H1 (cell line): ENCODE measurements around the gene HES5. TPM values are rescaled to one million over a fixed set of nuclear protein-coding genes. Genes with fewer than 3 reads are reported as not detected.

Source experiments
- CTCF ChIA-PET: fragments of 300-600 bp; sonication (Branson Sonifier 250); formaldehyde crosslinking; loops from one replicate; lab custom pipeline; 2021; ENCODE audit not compliant: partially characterized antibody; lab: Charles Lee
- POLR2A ChIA-PET: fragments of 300-600 bp; sonication (Branson Sonifier 250); formaldehyde crosslinking; loops from one replicate; lab custom pipeline; 2021; ENCODE audit warnings: inconsistent platforms; ENCODE audit not compliant: partially characterized antibody; lab: Charles Lee
- DNase-seq, 2 experiments: peaks; one replicate each; pipeline versions ENCODE4 v3.0.0 to v3.0.0-alpha.2; 2010 to 2022; ENCODE audit warnings: low spot score in 2 of 2, low read depth in 1 of 2, mixed read lengths in 1 of 2
- FAIRE-seq: peaks from 2 replicates; lab custom pipeline; 2011; peaks lifted over from hg19 to GRCh38; lab: Jason Lieb, UNC
- H2AFZ ChIP-seq: 2 replicates; pipeline ENCODE4 v1.8.1; 2012; ENCODE audit warnings: low read length, inconsistent platforms
- H2AK5ac ChIP-seq: 2 replicates; pipeline ENCODE4 v1.6.1; 2013; ENCODE audit warnings: low read depth, low read length
- H2BK120ac ChIP-seq: replicated peaks from 2 replicates; pipeline ENCODE3; 2013; ENCODE audit warnings: low read depth, low read length, inconsistent platforms
- H2BK12ac ChIP-seq: 2 replicates; pipeline ENCODE4 v1.6.1; 2013; ENCODE audit warnings: low read depth, low read length
- H2BK15ac ChIP-seq: 2 replicates; pipeline ENCODE4 v1.6.1; 2013; ENCODE audit warnings: low read length
- H2BK20ac ChIP-seq: 2 replicates; pipeline ENCODE4 v1.6.1; 2013; ENCODE audit warnings: low read length
- H2BK5ac ChIP-seq: 2 replicates; pipeline ENCODE4 v1.6.1; 2013; ENCODE audit warnings: low read depth, low read length
- H3K14ac ChIP-seq: 2 replicates; pipeline ENCODE4 v1.6.1; 2013; ENCODE audit warnings: inconsistent platforms; ENCODE audit not compliant: insufficient read length
- H3K18ac ChIP-seq: 2 replicates; pipeline ENCODE4 v1.6.1; 2013; ENCODE audit warnings: low read length; ENCODE audit errors: extremely low read depth
- H3K23ac ChIP-seq: 2 replicates; pipeline ENCODE4 v1.6.1; 2013; ENCODE audit warnings: inconsistent platforms; ENCODE audit not compliant: insufficient read length
- H3K23me2 ChIP-seq: 2 replicates; pipeline ENCODE4 v1.6.1; 2013; ENCODE audit warnings: low read depth, low read length
- H3K27ac ChIP-seq: 2 replicates; pipeline ENCODE4 v1.6.1; 2011; ENCODE audit warnings: low read depth, low read length, inconsistent platforms
- H3K27me3 ChIP-seq, 4 experiments: replicated peaks in 1 of 4; 1 replicate in 1 of 4; 2 replicates in 3 of 4; pipeline versions ENCODE4 v1.6.1 to v1.8.1; 2011 to 2013; ENCODE audit warnings: low read length in 3 of 4, mild to moderate bottlenecking in 3 of 4, inconsistent platforms in 2 of 4, mixed read lengths in 2 of 4, moderate library complexity in 1 of 4; ENCODE audit not compliant: control insufficient read depth in 3 of 4, insufficient read depth in 3 of 4; ENCODE audit errors: extremely low read depth in 1 of 4
- H3K36me3 ChIP-seq, 4 experiments: 2 replicates each; pipeline versions ENCODE4 v1.6.1 to v1.8.1; 2011 to 2013; ENCODE audit warnings: mild to moderate bottlenecking in 4 of 4, low read length in 3 of 4, moderate library complexity in 2 of 4, control low read depth in 1 of 4, inconsistent platforms in 1 of 4; ENCODE audit not compliant: insufficient read depth in 4 of 4, control insufficient read depth in 2 of 4
- H3K4ac ChIP-seq: replicated peaks from 2 replicates; pipeline ENCODE3; 2013; ENCODE audit warnings: low read length, low read depth, mixed read lengths, inconsistent platforms; ENCODE audit not compliant: insufficient read length
- H3K4me1 ChIP-seq, 4 experiments: replicated peaks in 1 of 4; 1 replicate in 1 of 4; 2 replicates in 3 of 4; pipeline versions ENCODE4 v1.6.1 to v1.8.1; 2011 to 2013; ENCODE audit warnings: low read length in 3 of 4, inconsistent platforms in 2 of 4, mixed read lengths in 1 of 4; ENCODE audit not compliant: insufficient read depth in 4 of 4, control insufficient read depth in 3 of 4
- H3K4me2 ChIP-seq, 2 experiments: 2 replicates each; pipeline versions ENCODE4 v1.6.1 to v1.8.1; 2011 to 2013; ENCODE audit warnings: low read depth in 2 of 2, low read length in 2 of 2, control low read depth in 1 of 2, inconsistent platforms in 1 of 2, mild to moderate bottlenecking in 1 of 2; ENCODE audit not compliant: insufficient read depth in 1 of 2
- H3K4me3 ChIP-seq, 4 experiments: fragments of 200-600, 300-600 bp in 1 of 4; sonication (generic), shearing (Covaris generic), sonication (Bioruptor Twin) in 1 of 4; 2 replicates each; pipeline versions ENCODE4 v1.5.1 to v1.8.1; 2011 to 2016; ENCODE audit warnings: low read length in 4 of 4, low read depth in 3 of 4, control low read depth in 2 of 4, inconsistent platforms in 2 of 4, mild to moderate bottlenecking in 2 of 4, mixed read lengths in 1 of 4, moderate library complexity in 1 of 4; ENCODE audit not compliant: insufficient read depth in 2 of 4; ENCODE audit errors: extremely low read depth in 1 of 4
- H3K56ac ChIP-seq: replicated peaks from 2 replicates; pipeline ENCODE3; 2013; ENCODE audit warnings: low read depth, mild to moderate bottlenecking, mixed read lengths, low read length, inconsistent platforms; ENCODE audit not compliant: insufficient read length
- H3K79me1 ChIP-seq: 2 replicates; pipeline ENCODE4 v1.6.1; 2013; ENCODE audit warnings: low read depth, low read length, control low read depth
- H3K79me2 ChIP-seq, 2 experiments: 2 replicates each; pipeline versions ENCODE4 v1.6.1 to v1.8.1; 2012 to 2013; ENCODE audit warnings: low read length in 2 of 2, mild to moderate bottlenecking in 2 of 2, inconsistent platforms in 1 of 2; ENCODE audit not compliant: insufficient read depth in 2 of 2, control insufficient read depth in 1 of 2
- H3K9ac ChIP-seq, 4 experiments: replicated peaks in 1 of 4; 1 replicate in 1 of 4; 2 replicates in 3 of 4; pipeline versions ENCODE4 v1.6.1 to v1.8.1; 2011 to 2013; ENCODE audit warnings: low read depth in 3 of 4, low read length in 3 of 4, control low read depth in 2 of 4, mild to moderate bottlenecking in 2 of 4, moderate library complexity in 2 of 4, inconsistent platforms in 1 of 4; ENCODE audit errors: extremely low read depth in 1 of 4
- H3K9me3 ChIP-seq, 2 experiments: 2 replicates each; pipeline versions ENCODE4 v1.6.1 to v1.8.1; 2012 to 2013; ENCODE audit warnings: mild to moderate bottlenecking in 2 of 2, moderate library complexity in 2 of 2, control low read depth in 1 of 2, inconsistent platforms in 1 of 2, low read depth in 1 of 2, low read length in 1 of 2, mixed read lengths in 1 of 2; ENCODE audit not compliant: insufficient read depth in 2 of 2
- H4K20me1 ChIP-seq, 2 experiments: replicated peaks in 1 of 2; 2 replicates each; pipeline versions ENCODE3 to v1.8.1; 2011 to 2013; ENCODE audit warnings: inconsistent platforms in 2 of 2, low read length in 2 of 2, mild to moderate bottlenecking in 1 of 2; ENCODE audit not compliant: insufficient read depth in 2 of 2, control insufficient read depth in 1 of 2
- H4K5ac ChIP-seq: 2 replicates; pipeline ENCODE4 v1.6.1; 2013; ENCODE audit warnings: low read length, low read depth, mixed read lengths, inconsistent platforms; ENCODE audit not compliant: insufficient read length
- H4K8ac ChIP-seq: 2 replicates; pipeline ENCODE4 v1.8.0; 2013; ENCODE audit warnings: mild to moderate bottlenecking, moderate library complexity, low read length, inconsistent platforms; ENCODE audit not compliant: insufficient read depth; ENCODE audit errors: extremely low read depth
- H4K91ac ChIP-seq: replicated peaks from 2 replicates; pipeline ENCODE3; 2013; ENCODE audit warnings: low read length, mixed read lengths, inconsistent platforms; ENCODE audit not compliant: insufficient read length
- ASH2L ChIP-seq: fragments of 200-600, 300-600 bp; sonication (generic); IDR thresholded peaks from one replicate; pipeline ENCODE4 v1.7.1; 2017; ENCODE audit warnings: low read length
- ATF3 ChIP-seq: IDR thresholded peaks from 2 replicates; pipeline ENCODE4 v1.6.1; 2011; ENCODE audit warnings: low read depth, mild to moderate bottlenecking, low read length; ENCODE audit not compliant: insufficient read depth
- BCL11A ChIP-seq, 2 experiments: IDR thresholded peaks; one replicate each; pipeline ENCODE4 v1.6.1; 2011; ENCODE audit warnings: low read depth in 2 of 2, low read length in 2 of 2, mild to moderate bottlenecking in 2 of 2
- CTBP2 ChIP-seq: IDR thresholded peaks from 2 replicates; pipeline ENCODE4 v1.7.0; 2011; ENCODE audit warnings: borderline replicate concordance, mild to moderate bottlenecking, moderate library complexity, mixed read lengths, low read length; ENCODE audit not compliant: insufficient read depth, insufficient read length
- EZH2 ChIP-seq: fragments of 200-600 bp; sonication (generic); IDR thresholded peaks from 2 replicates; pipeline ENCODE4 v1.7.1; 2012; ENCODE audit warnings: low read depth, mild to moderate bottlenecking, moderate library complexity, low read length, inconsistent platforms; ENCODE audit not compliant: severe bottlenecking
- KDM1A ChIP-seq: fragments of 200-600, 300-600 bp; sonication (generic); IDR thresholded peaks from 2 replicates; pipeline ENCODE4 v1.7.1; 2016; ENCODE audit warnings: mild to moderate bottlenecking, low read length, borderline replicate concordance
- SAP30 ChIP-seq: fragments of 300-600 bp; sonication (generic); IDR thresholded peaks from 2 replicates; pipeline ENCODE4 v1.7.1; 2012; ENCODE audit warnings: low read length, moderate library complexity, mild to moderate bottlenecking, inconsistent platforms; ENCODE audit not compliant: insufficient read depth, insufficient replicate concordance
- SIRT6 ChIP-seq: IDR thresholded peaks from one replicate; pipeline ENCODE4 v1.7.1; 2012; ENCODE audit warnings: low read length, inconsistent platforms
- SIX5 ChIP-seq: IDR thresholded peaks from 2 replicates; pipeline ENCODE4 v1.6.1; 2011; ENCODE audit warnings: mild to moderate bottlenecking, low read depth, low read length
- SP1 ChIP-seq: IDR thresholded peaks from 2 replicates; pipeline ENCODE4 v1.6.1; 2011; ENCODE audit warnings: low read depth, low read length
- TEAD4 ChIP-seq: IDR thresholded peaks from 2 replicates; pipeline ENCODE4 v1.6.1; 2012; ENCODE audit warnings: low read depth, low read length, inconsistent platforms, mixed read lengths
- WGBS, 2 experiments: shearing (Covaris generic) in 1 of 2; methylation state at CpG; one replicate each; pipeline versions ENCODE4 v1.1.6 to v1.1.7; 2013 to 2015; ENCODE audit warnings: low lambda C conversion rate in 2 of 2, mixed read lengths in 2 of 2, inconsistent platforms in 1 of 2, low coverage in 1 of 2, missing lambda C conversion rate in 1 of 2; ENCODE audit not compliant: insufficient replicate concordance in 2 of 2, insufficient coverage in 1 of 2, insufficient read length in 1 of 2; ENCODE audit errors: extremely low coverage in 1 of 2, missing lambda C conversion rate in 1 of 2; 5-methylcytosine and 5-hydroxymethylcytosine counted together
- polyA plus RNA-seq, 7 experiments: library from polyadenylated mRNA; depleted of rRNA in 3 of 7; stranded (reverse) in 5 of 7; unstranded in 2 of 7; fragments of >200 nt in 5 of 7; fragments of 200-250 nt in 2 of 7; gene quantifications; 1 replicate in 5 of 7; 2 replicates in 1 of 7; 4 replicates in 1 of 7; pipeline versions ENCODE4 v1.2.1 to v1.2.3, GENCODE V29; 2011 to 2013; ENCODE audit warnings: missing spikeins in 2 of 7, mixed read lengths in 2 of 7
- total RNA-seq: library from RNA; stranded (reverse); fragmentation: NEBNext Ultra II Directional; extraction: Animal tissue kit (Norgen Biotek cat#: 25700); gene quantifications from 2 replicates; pipeline ENCODE4 v1.2.1, GENCODE V29; 2021

HES5 gene
- total and polyA plus RNA-seq, 2 of the 8 experiments (the other 6 are each of a cell fraction or from before 2014, with no cell fraction given), result 0.22 TPM; not detected in 1

GRCh38 chr1:2488688-2489087, 41.4 kb downstream of the HES5 start:
- WGBS, 2 experiments, result 76% methylated on average over 2 of the region's 2 CpGs; no CpG with 5 or more reads in 1 of the 2 experiments
- FAIRE-seq, result no peak
- POLR2A ChIA-PET, result interaction anchor here (0.7 to 2.1 kb wide), 3 partner anchors 9 to 37 kb away, joined by 3 to 5 read pairs (median 5); partner anchors contain the start of gene PANK4
- TF ChIP-seq BCL11A (IDR thresholded peaks at IDR 0.05; ENCODE audit: low read depth in 2 of 2, low read length in 2 of 2) (no peak), CTBP2 (no peak), ATF3 (no peak), SIRT6 (no peak), SP1 (no peak), ASH2L (no peak), SAP30 (no peak), TEAD4 (no peak), KDM1A (no peak), SIX5 (no peak), EZH2 (no peak)

More at GRCh38 chr1:2488688-2489087, 41.4 kb downstream of the HES5 start:
- Histone ChIP-seq H2AFZ (no peak overlapping the region), H3K27me3 (peaks cover 0 to 9% (median 0%) of the 10 kb centered on the region in 4 experiments; a peak in 1 of 7 replicates), H2AK5ac (no peak overlapping the region), H2BK15ac (no peak overlapping the region), H3K79me2 (no peaks in the 10 kb centered on the region), H3K23me2 (no peaks in the 10 kb centered on the region; the same call in 1 of the 2 replicates), H3K9me3 (peaks cover 0 to 22% of the 10 kb centered on the region in 2 experiments; a peak in 2 of 4 replicates), H3K18ac (no peak overlapping the region), H3K36me3 (no peaks in the 10 kb centered on the region), H3K14ac (no peak overlapping the region), H3K56ac (no peak overlapping the region), H3K4me3 (no peak overlapping the region), H3K4ac (no peak overlapping the region), H2BK5ac (no peak overlapping the region), H4K20me1 (peaks cover 0 to 3% of the 10 kb centered on the region in 2 experiments), H2BK20ac (no peak overlapping the region), H3K79me1 (no peaks in the 10 kb centered on the region), H2BK12ac (no peak overlapping the region), H4K5ac (no peak overlapping the region), H3K4me2 (no peak overlapping the region), H4K91ac (no peak overlapping the region), H4K8ac (no peak overlapping the region), H2BK120ac (no peak overlapping the region), H3K4me1 (no peaks in the 10 kb centered on the region), H3K27ac (no peak overlapping the region), H3K23ac (no peak overlapping the region), H3K9ac (no peak overlapping the region)
- CTCF ChIA-PET, result interaction anchor here (0.9 to 2.6 kb wide), 9 partner anchors 9 to 915 kb away, joined by 3 to 9 read pairs (median 4); no protein-coding TSS in a partner anchor
- DNase-seq, result no peak
